ENCODE results near the gene PDE11A.

GRCh38 chr2:178025551-178026185, 46.9 kb downstream of the PDE11A start:
- no peak for TF ChIP-seq CTCF (IDR thresholded peaks at IDR 0.05)
- no peak for TF ChIP-seq POLR2A (IDR thresholded peaks at IDR 0.05)
